HCT116 (cell line): ENCODE results near the gene TCHH. TPM values are rescaled to one million over a fixed set of nuclear protein-coding genes. Genes with fewer than 3 reads are reported as not detected.

Experiments used
- ATAC-seq: fragments of 200-7000 bp; cut with Tn5 transposase; 2 replicates; pipeline ENCODE4 v1.9.1; 2020; ENCODE audit warnings: mild to moderate bottlenecking, moderate library complexity
- BruUV-seq: library from RNA; stranded (reverse); fragments of 400-500 nt; replicated peaks from 2 replicates; lab custom pipeline; 2021; lab: Mats Ljungman, UMichigan
- CTCF ChIA-PET: fragments of 300-600 bp; sonication (Branson Sonifier 250); formaldehyde crosslinking; loops from one replicate; lab custom pipeline; 2021; ENCODE audit warnings: antibody characterized with exemption; lab: Charles Lee
- POLR2A ChIA-PET: fragments of 300-600, 350-600 bp; sonication (Branson Sonifier 250); formaldehyde crosslinking; loops from one replicate; lab custom pipeline; 2021; ENCODE audit warnings: antibody characterized with exemption; lab: Charles Lee
- RAD21 ChIA-PET, 2 experiments: fragments of 300-600 bp; sonication (Branson Sonifier 250); formaldehyde crosslinking; loops; one replicate each; lab custom pipeline; 2023; ENCODE audit warnings: low total read pairs in 2 of 2; ENCODE audit not compliant: uncharacterized antibody in 2 of 2, unreplicated experiment in 2 of 2, low non-redundant PET in 1 of 2; lab: Charles Lee
- DNase-seq: peaks from one replicate; pipeline ENCODE4 v3.0.0-alpha.2; 2010; ENCODE audit warnings: low read depth, low spot score
- H2AFZ ChIP-seq: fragments of 200-600 bp; shearing (Covaris generic), sonication (generic); 2 replicates; pipeline ENCODE4 v1.6.1; 2017; ENCODE audit warnings: low read depth, mixed run types, mixed read lengths, antibody characterized with exemption, low read length; ENCODE audit not compliant: poor library complexity, severe bottlenecking
- H3K27ac ChIP-seq: 2 replicates; pipeline ENCODE4 v1.5.1; 2012; ENCODE audit warnings: low read depth, low read length
- H3K27me3 ChIP-seq: fragments of 200-600 bp; sonication (generic); 2 replicates; pipeline ENCODE4 v1.6.1; 2016; ENCODE audit warnings: mixed run types, low read length, mixed read lengths; ENCODE audit not compliant: insufficient read depth
- H3K36me3 ChIP-seq, 2 experiments: fragments of 200-500 bp in 1 of 2; fragments of 200-600 bp in 1 of 2; sonication (Bioruptor generic) in 1 of 2; sonication (generic) in 1 of 2; 2 replicates each; pipeline versions ENCODE4 v1.5.1 to v1.6.1; 2014 to 2016; ENCODE audit warnings: low read length in 2 of 2, inconsistent platforms in 1 of 2, mixed read lengths in 1 of 2, mixed run types in 1 of 2; ENCODE audit not compliant: insufficient read depth in 2 of 2, control insufficient read depth in 1 of 2
- H3K4me1 ChIP-seq, 2 experiments: fragments of 200-600 bp in 1 of 2; sonication (generic) in 1 of 2; 2 replicates each; pipeline versions ENCODE4 v1.5.1 to v1.6.1; 2012 to 2017; ENCODE audit warnings: low read length in 2 of 2, inconsistent platforms in 1 of 2, mild to moderate bottlenecking in 1 of 2, mixed read lengths in 1 of 2, mixed run types in 1 of 2, moderate library complexity in 1 of 2; ENCODE audit not compliant: insufficient read depth in 2 of 2, control insufficient read depth in 1 of 2
- H3K4me2 ChIP-seq: fragments of 200-600 bp; sonication (generic); 2 replicates; pipeline ENCODE4 v1.6.1; 2017; ENCODE audit warnings: mixed run types, low read length, mixed read lengths
- H3K4me3 ChIP-seq, 2 experiments: fragments of 200-600 bp in 1 of 2; sonication (generic) in 1 of 2; replicated peaks in 1 of 2; 2 replicates each; pipeline ENCODE4 v1.5.1; 2011 to 2016; ENCODE audit warnings: low read length in 2 of 2, control low read depth in 1 of 2, low read depth in 1 of 2, mild to moderate bottlenecking in 1 of 2, mixed read lengths in 1 of 2, mixed run types in 1 of 2
- H3K79me2 ChIP-seq: fragments of 200-600 bp; sonication (generic); 2 replicates; pipeline ENCODE4 v1.6.1; 2017; ENCODE audit warnings: mild to moderate bottlenecking, mixed run types, low read length, moderate library complexity, mixed read lengths; ENCODE audit not compliant: insufficient read depth
- H3K9ac ChIP-seq: fragments of 200-600 bp; sonication (generic); 2 replicates; pipeline ENCODE4 v1.6.1; 2016; ENCODE audit warnings: low read length, mixed read lengths
- H3K9me2 ChIP-seq: fragments of 200-600 bp; sonication (generic), shearing (Covaris generic); 2 replicates; pipeline ENCODE4 v1.6.1; 2017; ENCODE audit warnings: mixed run types, mild to moderate bottlenecking, moderate library complexity; ENCODE audit not compliant: insufficient read depth
- H3K9me3 ChIP-seq, 2 experiments: fragments of 200-500 bp in 1 of 2; fragments of 200-600 bp in 1 of 2; sonication (Bioruptor generic) in 1 of 2; sonication (generic) in 1 of 2; 2 replicates each; pipeline ENCODE4 v1.6.1; 2014 to 2017; ENCODE audit warnings: low read length in 2 of 2, mixed read lengths in 2 of 2, inconsistent platforms in 1 of 2, low read depth in 1 of 2, mild to moderate bottlenecking in 1 of 2, mixed run types in 1 of 2, moderate library complexity in 1 of 2; ENCODE audit not compliant: control insufficient read depth in 1 of 2, insufficient read depth in 1 of 2
- H4K20me1 ChIP-seq: fragments of 200-600 bp; sonication (generic), shearing (Covaris generic); 2 replicates; pipeline ENCODE4 v1.6.1; 2017; ENCODE audit warnings: mixed run types, mild to moderate bottlenecking, moderate library complexity; ENCODE audit not compliant: insufficient read depth
- CBX3 ChIP-seq: IDR thresholded peaks from 2 replicates; pipeline ENCODE4 v1.6.1; 2012; ENCODE audit warnings: low read depth
- CTCF ChIP-seq, 3 experiments: fragments of 200-600 bp in 1 of 3; sonication (generic) in 1 of 3; IDR thresholded peaks in 2 of 3; conservative IDR thresholded peaks in 1 of 3; 2 replicates each; pipeline ENCODE4 v1.5.1; 2012 to 2017; ENCODE audit warnings: low read depth in 2 of 3, low read length in 2 of 3, antibody characterized with exemption in 1 of 3, borderline replicate concordance in 1 of 3, control low read depth in 1 of 3, mild to moderate bottlenecking in 1 of 3, mixed read lengths in 1 of 3, mixed run types in 1 of 3, moderate library complexity in 1 of 3; ENCODE audit not compliant: insufficient read depth in 1 of 3
- EGR1 ChIP-seq: IDR thresholded peaks from 2 replicates; pipeline ENCODE4 v1.6.1; 2012; ENCODE audit warnings: low read depth
- EZH2 ChIP-seq: fragments of 200-600 bp; sonication (generic); IDR thresholded peaks from 2 replicates; pipeline ENCODE4 v1.6.1; 2017; ENCODE audit warnings: antibody characterized with exemption, mixed run types
- FOSL1 ChIP-seq: IDR thresholded peaks from 2 replicates; pipeline ENCODE4 v1.6.1; 2012; ENCODE audit warnings: low read depth
- POLR2A ChIP-seq: IDR thresholded peaks from 2 replicates; pipeline ENCODE4 v1.7.0; 2011; ENCODE audit warnings: borderline replicate concordance; ENCODE audit not compliant: insufficient read depth, insufficient read length; ENCODE audit errors: extremely low read depth
- POLR2AphosphoS5 ChIP-seq: IDR thresholded peaks from 2 replicates; pipeline ENCODE4 v1.6.1; 2011; ENCODE audit warnings: mild to moderate bottlenecking, low read depth, low read length, moderate library complexity
- SRF ChIP-seq: IDR thresholded peaks from 2 replicates; pipeline ENCODE4 v1.6.1; 2012; ENCODE audit warnings: low read depth
- ZBTB33 ChIP-seq: IDR thresholded peaks from 2 replicates; pipeline ENCODE4 v1.6.1; 2011; ENCODE audit warnings: mild to moderate bottlenecking, low read length, moderate library complexity; ENCODE audit not compliant: insufficient replicate concordance; ENCODE audit errors: extremely low read depth
- ZNF274 ChIP-seq: fragments of 200-500 bp; sonication (Bioruptor generic); IDR thresholded peaks from 2 replicates; pipeline ENCODE4 v1.6.1; 2014; ENCODE audit warnings: mild to moderate bottlenecking, low read depth, low read length, inconsistent platforms
- intact Hi-C: fragments of 100-400 bp; cut with micrococcal nuclease; formaldehyde crosslinking; loops from 2 replicates; pipeline ENCODE4 v1.10.0; 2022
- total RNA-seq: library from RNA; stranded (reverse); gene quantifications from one replicate; pipeline ENCODE4 v1.2.1, GENCODE V29; 2021; ENCODE audit not compliant: unreplicated experiment
- TF ChIP-seq, protein P1 (sequence below): IDR thresholded peaks from 2 replicates; pipeline ENCODE4 v1.6.1; 2012

The TCHH gene
- total RNA-seq, 1 experiment from 2014 or later, result 0.02 TPM

GRCh38 chr1:152112101-152112884 lies 3.0 kb downstream of the TCHH start:
- no peak overlapping the region for H3K4me2 ChIP-seq
- H4K20me1 ChIP-seq, result no peaks in the 10 kb centered on the region
- ChIA-PET RAD21 (interaction anchor here in 1 of 2 experiments (0.7 kb wide), 1 partner anchor 54 kb away, joined by 4 read pairs; no protein-coding TSS in a partner anchor), CTCF (interaction anchor here (1.3 kb wide), 1 partner anchor 30 kb away, joined by 3 read pairs; no protein-coding TSS in a partner anchor), POLR2A (no interaction called here)
- no peaks in the 10 kb centered on the region for H3K36me3 ChIP-seq
- H3K9me2 ChIP-seq, result no peaks in the 10 kb centered on the region
- DNase-seq, result no peak
- no peaks in the 10 kb centered on the region for H3K9me3 ChIP-seq
- no peak for TF ChIP-seq POLR2AphosphoS5
- TF ChIP-seq ZNF274, result no peak
- no peak for TF ChIP-seq CTCF (IDR thresholded peaks at IDR 0.05 in 2 of 3, conservative IDR thresholded peaks at IDR 0.05 in 1 of 3; ENCODE audit: borderline replicate concordance in 1 of 3, insufficient read depth in 1 of 3, low read depth in 2 of 3, low read length in 2 of 3)
- TF ChIP-seq POLR2A, result no peak
- TF ChIP-seq EGR1, result no peak
- TF ChIP-seq, protein P1, sequence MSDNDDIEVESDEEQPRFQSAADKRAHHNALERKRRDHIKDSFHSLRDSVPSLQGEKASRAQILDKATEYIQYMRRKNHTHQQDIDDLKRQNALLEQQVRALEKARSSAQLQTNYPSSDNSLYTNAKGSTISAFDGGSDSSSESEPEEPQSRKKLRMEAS, result no peak
- no peak for TF ChIP-seq FOSL1
- TF ChIP-seq ZBTB33, result no peak
- no peak for TF ChIP-seq CBX3
- TF ChIP-seq SRF, result no peak
- TF ChIP-seq EZH2, result no peak
- BruUV-seq, result no TSS peak
- ATAC-seq, result no peak
- no peak overlapping the region for H3K27ac ChIP-seq
- H3K9ac ChIP-seq, result no peak overlapping the region
- H3K4me1 ChIP-seq, result peaks cover 12 to 43% of the 10 kb centered on the region in 2 experiments
- no peak overlapping the region for H2AFZ ChIP-seq
- peaks cover 86% of the 10 kb centered on the region for H3K27me3 ChIP-seq
- H3K4me3 ChIP-seq, result no peak overlapping the region
- intact Hi-C loops, result no loop called here
- H3K79me2 ChIP-seq, result no peaks in the 10 kb centered on the region
